ENCODE data around the gene LDLRAD3.

- TF ChIP-seq TARDBP (IDR thresholded peaks at IDR 0.05) = no peak
- TF ChIP-seq BHLHE40 (IDR thresholded peaks at IDR 0.05; ENCODE audit: borderline replicate concordance) = no peak
- TF ChIP-seq LEF1 (IDR thresholded peaks at IDR 0.05; ENCODE audit: borderline replicate concordance) = no peak
- no peak for TF ChIP-seq ELF4 (IDR thresholded peaks at IDR 0.05)
- TF ChIP-seq FOXM1 (IDR thresholded peaks at IDR 0.05; ENCODE audit: borderline replicate concordance) = no peak
- TF ChIP-seq SP1 (IDR thresholded peaks at IDR 0.05) = no peak
- no peak for TF ChIP-seq PKNOX1 (IDR thresholded peaks at IDR 0.05)
- no peak for TF ChIP-seq FOXA1 (IDR thresholded peaks at IDR 0.05)
- no peak for TF ChIP-seq L3MBTL2 (conservative IDR thresholded peaks at IDR 0.05)
- TF ChIP-seq FOXK2 (IDR thresholded peaks at IDR 0.05) = no peak
- no peak for TF ChIP-seq HDGF (IDR thresholded peaks at IDR 0.05; ENCODE audit: borderline replicate concordance)
Observed at GRCh38 chr11:35997902-35998520, 54.1 kb downstream of the LDLRAD3 start.

All from HEK293T (cell line).